ENCODE measurements around the gene COL28A1. TPM values are rescaled to one million over a fixed set of nuclear protein-coding genes. Genes with fewer than 3 reads are reported as not detected.

COL28A1 gene
- total RNA-seq (under 1 TPM; 0.05 to 0.50 TPM), polyA plus RNA-seq (under 1 TPM; 0.08 to 0.28 TPM)

- no peaks in the 10 kb centered on the region for H3K36me3 ChIP-seq (ENCODE audit: control insufficient read depth in 4 of 4, insufficient read depth in 3 of 4, low read depth in 1 of 4, low read length in 3 of 4)
- DNase-seq (ENCODE audit: low spot score) = no peak
- WGBS = 37% methylated on average over 1 of the region's 1 CpG
- no peak for TF ChIP-seq YY1 (IDR thresholded peaks at IDR 0.05)
- no peak for TF ChIP-seq RAD21 (IDR thresholded peaks at IDR 0.05)
- TF ChIP-seq RXRA (IDR thresholded peaks at IDR 0.05) = no peak
- TF ChIP-seq MAX (IDR thresholded peaks at IDR 0.05) = no peak
- TF ChIP-seq CTCF (IDR thresholded peaks at IDR 0.05; ENCODE audit: low read depth, low read length, missing input control) = no peak
- TF ChIP-seq EGR1 (IDR thresholded peaks at IDR 0.05; ENCODE audit: low read depth in 2 of 2) = no peak
- TF ChIP-seq SP1 (IDR thresholded peaks at IDR 0.05) = no peak
- no peak for TF ChIP-seq FOXA2 (IDR thresholded peaks at IDR 0.05)
- no peak for TF ChIP-seq REST (IDR thresholded peaks at IDR 0.05)
- TF ChIP-seq GABPA (IDR thresholded peaks at IDR 0.05 in 1 of 2, conservative IDR thresholded peaks at IDR 0.05 in 1 of 2) = no peak
- TF ChIP-seq ZBTB33 (IDR thresholded peaks at IDR 0.05) = no peak
- TF ChIP-seq NR2F2 (IDR thresholded peaks at IDR 0.05) = no peak
- no peak for TF ChIP-seq ATF3 (IDR thresholded peaks at IDR 0.05)
- no peak for TF ChIP-seq JUND (IDR thresholded peaks at IDR 0.05)
- no peaks in the 10 kb centered on the region for H3K27me3 ChIP-seq (ENCODE audit: control insufficient read depth in 4 of 4, insufficient read depth in 4 of 4, low read length in 3 of 4)
- H3K4me1 ChIP-seq (ENCODE audit: control insufficient read depth in 4 of 4, insufficient read depth in 4 of 4, low read length in 3 of 4) = no peaks in the 10 kb centered on the region
- H3K9me3 ChIP-seq (ENCODE audit: control insufficient read depth in 4 of 4, low read length in 3 of 4) = no peaks in the 10 kb centered on the region
- H3K9ac ChIP-seq (ENCODE audit: low read depth in 1 of 2, low read length in 2 of 2) = no peak within 1 kb of the TSS
- no peak within 1 kb of the TSS for H3K27ac ChIP-seq (ENCODE audit: low read depth in 1 of 2, low read length in 2 of 2)
- H3K4me3 ChIP-seq (ENCODE audit: low read depth in 1 of 3, low read length in 3 of 3) = no peak within 1 kb of the TSS
These were observed at the start of gene COL28A1 for GRCh38 chr7:7535691-7536090. COL28A1 (minus strand) TSS chr7:7535873; CDS start chr7:7532875, 2,998 bp downstream.

GRCh38 chr7:7584653-7585052 lies 49.0 kb upstream of the COL28A1 start:
- H3K36me3 ChIP-seq (ENCODE audit: control insufficient read depth in 4 of 4, insufficient read depth in 3 of 4, low read depth in 1 of 4, low read length in 3 of 4) = peaks cover 0 to 3% (median 0%) of the 10 kb centered on the region in 4 donors
- H3K27me3 ChIP-seq (ENCODE audit: control insufficient read depth in 4 of 4, insufficient read depth in 4 of 4, low read length in 3 of 4) = no peaks in the 10 kb centered on the region
- DNase-seq (ENCODE audit: low spot score) = no peak
- no peaks in the 10 kb centered on the region for H3K9me3 ChIP-seq (ENCODE audit: control insufficient read depth in 4 of 4, low read length in 3 of 4)
- TF ChIP-seq TAF1 (conservative IDR thresholded peaks at IDR 0.05) = no peak
- no peak for TF ChIP-seq FOXA1 (IDR thresholded peaks at IDR 0.05)
- no peak for TF ChIP-seq NR2F2 (IDR thresholded peaks at IDR 0.05)
- TF ChIP-seq CTCF (IDR thresholded peaks at IDR 0.05; ENCODE audit: low read depth, low read length, missing input control) = no peak
- no peaks in the 10 kb centered on the region for H3K4me1 ChIP-seq (ENCODE audit: control insufficient read depth in 4 of 4, insufficient read depth in 4 of 4, low read length in 3 of 4)
- no peak overlapping the region for H3K9ac ChIP-seq (ENCODE audit: low read depth in 1 of 2, low read length in 2 of 2)
- no peak overlapping the region for H3K27ac ChIP-seq (ENCODE audit: low read depth in 1 of 2, low read length in 2 of 2)
- no peak overlapping the region for H3K4me3 ChIP-seq (ENCODE audit: low read depth in 1 of 3, low read length in 3 of 3)
- 95% methylated on average over 1 of the region's 1 CpG for WGBS

All from liver (tissue), 9 donors.